GM10266 (cell line): ENCODE data around the gene PLCB2.

Experiments used
- DNase-seq: peaks from one replicate; pipeline ENCODE4 v3.0.0; 2012; ENCODE audit errors: extremely low spot score
- CTCF ChIP-seq: IDR thresholded peaks from 2 replicates; pipeline ENCODE4 v1.5.1; 2012; ENCODE audit warnings: mild to moderate bottlenecking, low read depth; ENCODE audit not compliant: control insufficient read depth, insufficient read depth; ENCODE audit errors: missing control alignments

Gene PLCB2

GRCh38 chr15:40257656-40258450 lies 49.9 kb downstream of the PLCB2 start:
- no peak for DNase-seq
- TF ChIP-seq CTCF, result no peak

- TF ChIP-seq CTCF, result no peak
- DNase-seq, result no peak
These were observed 51.0 kb downstream of the PLCB2 start for GRCh38 chr15:40256638-40257235.

- no peak for DNase-seq
- TF ChIP-seq CTCF, result no peak
These were observed 52.7 kb downstream of the PLCB2 start for GRCh38 chr15:40255033-40255432.

GRCh38 chr15:40254452-40254851 lies 53.3 kb downstream of the PLCB2 start:
- no peak for DNase-seq
- TF ChIP-seq CTCF, result no peak

- no peak for DNase-seq
- TF ChIP-seq CTCF, result no peak
These were observed 54.5 kb downstream of the PLCB2 start for GRCh38 chr15:40253167-40253790.

- DNase-seq, result no peak
- TF ChIP-seq CTCF, result no peak
These were observed 55.1 kb downstream of the PLCB2 start for GRCh38 chr15:40252438-40253166.
